ENCODE results near the gene HRK. TPM values are rescaled to one million over a fixed set of nuclear protein-coding genes. Genes with fewer than 3 reads are reported as not detected.

HRK gene
- polyA plus RNA-seq, 3 donors, result 0.15 TPM; not detected in 2

- Histone ChIP-seq H3K36me3 (replicated peaks in 1 of 2; ENCODE audit: control insufficient read depth in 1 of 2, insufficient read depth in 2 of 2, low read length in 2 of 2) (no peaks in the 10 kb centered on the region), H3K9me3 (replicated peaks in 1 of 2; ENCODE audit: control insufficient read depth in 1 of 2, insufficient read depth in 1 of 2, low read length in 2 of 2) (no peaks in the 10 kb centered on the region), H3K9ac (ENCODE audit: insufficient read depth, low read length, poor library complexity, severe bottlenecking) (peak within 1 kb of the TSS; percentile 86), H3K4me3 (replicated peaks in 1 of 3; ENCODE audit: low read depth in 2 of 3, low read length in 3 of 3) (peak within 1 kb of the TSS; percentile 43 to 79 (median 45)), H3K4me1 (ENCODE audit: control insufficient read depth in 1 of 2, insufficient read depth in 2 of 2, low read length in 2 of 2) (peaks cover 7 to 9% of the 10 kb centered on the region in 2 donors), H3K79me2 (ENCODE audit: insufficient read depth, low read length) (peaks cover 25% of the 10 kb centered on the region), H3K27me3 (ENCODE audit: control insufficient read depth in 2 of 2, insufficient read depth in 2 of 2, low read length in 2 of 2) (peaks cover 0 to 9% of the 10 kb centered on the region in 2 donors), H4K20me1 (ENCODE audit: insufficient read depth, low read length) (no peaks in the 10 kb centered on the region), H3K27ac (ENCODE audit: low read depth in 1 of 2, low read length in 2 of 2) (peak within 1 kb of the TSS in 1 of 2 donors; percentile 46), H2AFZ (ENCODE audit: insufficient read depth, low read depth, low read length, poor library complexity, severe bottlenecking) (peak within 1 kb of the TSS; percentile 90), H3K4me2 (replicated peaks; ENCODE audit: extremely low read depth, low read length, poor library complexity, severe bottlenecking) (peak within 1 kb of the TSS; percentile 86)
- peak; percentile 29 to 41 (median 31) for DNase-seq
- intact Hi-C loops (cut with micrococcal nuclease), result no loop called here
- Mint-ChIP-seq H3K9me3 (no peaks in the 10 kb centered on the region), H3K36me3 (peaks cover 3 to 9% of the 10 kb centered on the region in 2 donors), H3K27me3 (ENCODE audit: low read depth in 3 of 3) (peaks cover 12 to 17% (median 13%) of the 10 kb centered on the region in 3 donors), H3K27ac (peak within 1 kb of the TSS in 2 of 7 donors; percentile 74 to 87), H3K4me1 (peaks cover 17% of the 10 kb centered on the region), H3K4me3 (peak within 1 kb of the TSS; percentile 88 to 93)
- TF ChIP-seq CTCF (IDR thresholded peaks at IDR 0.05), result no peak
- WGBS (ENCODE audit: insufficient coverage), result under 1% methylated on average over 81 of the region's 82 CpGs
Observed at GRCh38 chr12:116910645-116911451, 29.6 kb upstream of the HRK start, which contains the start of gene FBXW8. Gene FBXW8 (plus strand): TSS chr12:116910950. CDS start chr12:116911038, 88 bp downstream.

DNA sequence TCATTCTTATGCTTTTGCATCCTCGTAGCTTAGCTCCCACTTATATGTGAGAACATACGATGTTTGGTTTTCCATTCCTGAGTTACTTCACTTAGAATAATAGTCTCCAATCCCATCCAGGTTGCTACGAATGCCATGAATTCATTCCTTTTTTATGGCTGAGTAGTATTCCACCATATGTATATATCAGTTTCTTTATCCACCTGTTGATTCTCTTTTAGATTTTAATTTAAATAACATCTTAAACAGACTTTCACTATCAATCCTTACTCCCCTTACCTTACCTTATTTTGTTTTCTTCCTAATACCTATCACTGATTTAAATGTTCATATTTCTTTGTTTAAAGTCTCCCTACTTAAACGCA, 29.0 kb upstream of the HRK start:
- intact Hi-C loops (cut with micrococcal nuclease), result no loop called here
- Histone ChIP-seq H2AFZ (ENCODE audit: insufficient read depth, low read depth, low read length, poor library complexity, severe bottlenecking) (peak overlapping the region; percentile 90), H3K79me2 (ENCODE audit: insufficient read depth, low read length) (peaks cover 25% of the 10 kb centered on the region), H3K4me2 (replicated peaks; ENCODE audit: extremely low read depth, low read length, poor library complexity, severe bottlenecking) (peak overlapping the region; percentile 86), H3K9ac (ENCODE audit: insufficient read depth, low read length, poor library complexity, severe bottlenecking) (peak overlapping the region; percentile 86), H3K9me3 (replicated peaks in 1 of 2; ENCODE audit: control insufficient read depth in 1 of 2, insufficient read depth in 1 of 2, low read length in 2 of 2) (no peaks in the 10 kb centered on the region), H3K4me1 (ENCODE audit: control insufficient read depth in 1 of 2, insufficient read depth in 2 of 2, low read length in 2 of 2) (peaks cover 7 to 9% of the 10 kb centered on the region in 2 donors), H3K27me3 (ENCODE audit: control insufficient read depth in 2 of 2, insufficient read depth in 2 of 2, low read length in 2 of 2) (peaks cover 0 to 9% of the 10 kb centered on the region in 2 donors), H3K27ac (ENCODE audit: low read depth in 1 of 2, low read length in 2 of 2) (no peak overlapping the region), H3K36me3 (replicated peaks in 1 of 2; ENCODE audit: control insufficient read depth in 1 of 2, insufficient read depth in 2 of 2, low read length in 2 of 2) (no peaks in the 10 kb centered on the region), H4K20me1 (ENCODE audit: insufficient read depth, low read length) (no peaks in the 10 kb centered on the region), H3K4me3 (replicated peaks in 1 of 3; ENCODE audit: low read depth in 2 of 3, low read length in 3 of 3) (peak overlapping the region; percentile 43 to 79 (median 45))
- TF ChIP-seq CTCF (IDR thresholded peaks at IDR 0.05), result no peak
- 100% methylated on average over 1 of the region's 4 CpGs for WGBS (ENCODE audit: insufficient coverage)
- Mint-ChIP-seq H3K9me3 (no peaks in the 10 kb centered on the region), H3K36me3 (peaks cover 1 to 4% of the 10 kb centered on the region in 2 donors), H3K27ac (no peak overlapping the region), H3K4me3 (peak overlapping the region; percentile 88 to 93), H3K4me1 (peaks cover 17% of the 10 kb centered on the region), H3K27me3 (ENCODE audit: low read depth in 3 of 3) (peaks cover 12 to 17% (median 13%) of the 10 kb centered on the region in 3 donors)
- DNase-seq, result no peak
